GM19240 (cell line): Measurements from ENCODE around the gene RSPH1.

Experiments
- DNase-seq: peaks from one replicate; pipeline ENCODE4 v3.0.0; 2011; ENCODE audit warnings: low spot score; ENCODE audit not compliant: insufficient read length

Gene RSPH1

GRCh38 chr21:42496120-42496838 is at the start of gene RSPH1:
Gene RSPH1 (minus strand): TSS chr21:42496224. CDS start chr21:42496186, 38 bp downstream.
- peak; percentile 91 for DNase-seq

- no peak for DNase-seq
These were observed 49.7 kb upstream of the RSPH1 start for GRCh38 chr21:42545745-42546144.

- DNase-seq, result no peak
These were observed 49.3 kb upstream of the RSPH1 start for GRCh38 chr21:42545317-42545716.

GRCh38 chr21:42544544-42544943 is 48.5 kb upstream of the RSPH1 start:
- DNase-seq, result no peak

GRCh38 chr21:42543106-42543847 is 47.3 kb upstream of the RSPH1 start:
- no peak for DNase-seq

GRCh38 chr21:42542596-42542995 is 46.6 kb upstream of the RSPH1 start:
- no peak for DNase-seq

- no peak for DNase-seq
These were observed 46.2 kb upstream of the RSPH1 start for GRCh38 chr21:42542196-42542595.

- no peak for DNase-seq
These were observed 45.6 kb upstream of the RSPH1 start for GRCh38 chr21:42541618-42542017.

GRCh38 chr21:42541174-42541573 is 45.1 kb upstream of the RSPH1 start:
- DNase-seq, result no peak

- DNase-seq, result no peak
These were observed 44.4 kb upstream of the RSPH1 start for GRCh38 chr21:42540396-42540795.

- DNase-seq, result no peak
These were observed 43.9 kb upstream of the RSPH1 start for GRCh38 chr21:42539931-42540343.

GRCh38 chr21:42539342-42539741 is 43.3 kb upstream of the RSPH1 start:
- no peak for DNase-seq

- no peak for DNase-seq
These were observed 42.7 kb upstream of the RSPH1 start for GRCh38 chr21:42538479-42539275.

GRCh38 chr21:42537106-42537742 is 41.2 kb upstream of the RSPH1 start:
- DNase-seq, result peak; percentile 43

- no peak for DNase-seq
These were observed 40.6 kb upstream of the RSPH1 start for GRCh38 chr21:42536601-42537000.

- DNase-seq, result peak; percentile 69
These were observed 39.7 kb upstream of the RSPH1 start for GRCh38 chr21:42535602-42536171.

GRCh38 chr21:42534421-42535378 is 38.7 kb upstream of the RSPH1 start:
- peak; percentile 34 for DNase-seq

GRCh38 chr21:42533963-42534355 is 37.9 kb upstream of the RSPH1 start:
- no peak for DNase-seq

GRCh38 chr21:42533306-42533962 is 37.4 kb upstream of the RSPH1 start:
- DNase-seq, result no peak
